GM12892 (cell line): ENCODE measurements around the gene OTUB2.

Experiments used
- POLR2A ChIP-seq: IDR thresholded peaks from 2 replicates; pipeline ENCODE4 v1.6.1; 2011; ENCODE audit warnings: low read depth, low read length, control low read depth
- POLR2AphosphoS5 ChIP-seq: IDR thresholded peaks from 2 replicates; pipeline ENCODE4 v1.6.1; 2011; ENCODE audit warnings: low read depth, low read length, control low read depth
- TAF1 ChIP-seq: IDR thresholded peaks from 2 replicates; pipeline ENCODE4 v1.6.1; 2011; ENCODE audit warnings: low read depth, mild to moderate bottlenecking, control low read depth, low read length, borderline replicate concordance

- TF ChIP-seq POLR2A (no peak), POLR2AphosphoS5 (no peak), TAF1 (no peak)
These were observed 71.0 kb downstream of the OTUB2 start for GRCh38 chr14:94097091-94097490.
